Duodenal mucosa (tissue), 2 donors: ENCODE data around the gene GCNT4.

Experiments
- H3K27ac ChIP-seq: one replicate; pipeline ENCODE4 v1.7.0; 2013; ENCODE audit warnings: low read depth, low read length
- H3K27me3 ChIP-seq, 2 donors: one replicate each; pipeline ENCODE4 v1.7.0; 2013; ENCODE audit warnings: low read length in 2 of 2, control low read depth in 1 of 2; ENCODE audit not compliant: insufficient read depth in 2 of 2, control insufficient read depth in 1 of 2
- H3K36me3 ChIP-seq, 2 donors: one replicate each; pipeline ENCODE4 v1.7.0; 2013; ENCODE audit warnings: low read length in 2 of 2, control low read depth in 1 of 2; ENCODE audit not compliant: insufficient read depth in 2 of 2, control insufficient read depth in 1 of 2
- H3K4me1 ChIP-seq, 2 donors: one replicate each; pipeline ENCODE4 v1.7.0; 2013; ENCODE audit warnings: low read length in 2 of 2, control low read depth in 1 of 2; ENCODE audit not compliant: insufficient read depth in 2 of 2, control insufficient read depth in 1 of 2
- H3K4me3 ChIP-seq, 2 donors: one replicate each; pipeline ENCODE4 v1.7.0; 2013; ENCODE audit warnings: low read length in 2 of 2, low read depth in 1 of 2
- H3K9ac ChIP-seq, 2 donors: one replicate each; pipeline ENCODE4 v1.7.0; 2013; ENCODE audit warnings: low read length in 2 of 2, low read depth in 1 of 2
- H3K9me3 ChIP-seq, 2 donors: one replicate each; pipeline ENCODE4 v1.7.0; 2013; ENCODE audit warnings: low read length in 2 of 2, control low read depth in 1 of 2; ENCODE audit not compliant: control insufficient read depth in 1 of 2

Gene GCNT4

GRCh38 chr5:75020016-75020656 is 32.2 kb downstream of the GCNT4 start:
- no peak overlapping the region for H3K4me3 ChIP-seq
- no peak overlapping the region for H3K27ac ChIP-seq
- H3K27me3 ChIP-seq = no peaks in the 10 kb centered on the region
- no peak overlapping the region for H3K9ac ChIP-seq
- no peaks in the 10 kb centered on the region for H3K36me3 ChIP-seq
- no peaks in the 10 kb centered on the region for H3K9me3 ChIP-seq
- H3K4me1 ChIP-seq = peaks cover 0 to 9% of the 10 kb centered on the region in 2 donors

GRCh38 chr5:75018805-75019587 is 33.4 kb downstream of the GCNT4 start:
- Histone ChIP-seq H3K27ac (no peak overlapping the region), H3K27me3 (no peaks in the 10 kb centered on the region), H3K9ac (no peak overlapping the region), H3K36me3 (no peaks in the 10 kb centered on the region), H3K4me1 (peaks cover 0 to 9% of the 10 kb centered on the region in 2 donors), H3K4me3 (no peak overlapping the region), H3K9me3 (no peaks in the 10 kb centered on the region)

DNA sequence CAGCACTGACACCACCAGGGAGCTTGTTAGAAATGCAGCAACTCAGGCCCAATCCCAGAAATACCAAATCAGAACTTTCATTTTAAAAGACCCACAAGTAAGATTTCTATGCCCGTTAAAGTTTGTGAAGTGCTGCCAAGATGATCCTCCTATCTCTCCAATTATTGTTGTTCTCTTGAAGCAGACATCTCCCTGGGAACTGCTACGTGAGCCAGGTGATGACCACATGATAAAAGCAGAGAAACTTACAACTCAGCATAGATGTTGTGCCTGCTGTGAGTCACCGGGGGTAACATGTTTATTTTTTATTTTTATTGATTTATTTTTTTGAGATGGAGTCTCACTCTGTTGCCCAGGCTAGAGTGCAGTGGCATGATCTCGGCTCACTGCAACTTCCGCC is 34.4 kb downstream of the GCNT4 start:
- H3K9ac ChIP-seq = no peak overlapping the region
- H3K4me1 ChIP-seq = peaks cover 0 to 3% of the 10 kb centered on the region in 2 donors
- no peak overlapping the region for H3K27ac ChIP-seq

DNA sequence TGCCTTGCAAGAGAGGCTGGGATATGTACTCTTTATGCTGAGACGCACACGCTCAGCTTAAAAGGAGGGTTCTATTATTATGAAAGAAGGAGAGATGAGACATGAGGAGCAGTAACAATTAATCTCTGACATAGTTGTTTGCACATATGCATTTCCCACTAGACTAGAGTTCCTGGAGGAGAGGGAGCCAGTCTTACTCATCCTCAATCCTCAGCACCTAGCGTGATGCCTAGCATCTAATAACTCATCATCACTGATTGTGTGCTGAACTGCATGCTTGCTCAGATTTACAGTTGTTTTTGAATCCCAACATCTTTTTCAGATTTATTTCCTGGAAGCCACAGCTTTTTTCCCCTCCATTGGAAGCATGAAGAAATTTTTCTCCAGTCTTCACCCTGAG is 35.5 kb downstream of the GCNT4 start:
- H3K9ac ChIP-seq = no peak overlapping the region
- no peaks in the 10 kb centered on the region for H3K27me3 ChIP-seq
- no peaks in the 10 kb centered on the region for H3K9me3 ChIP-seq
- H3K36me3 ChIP-seq = no peaks in the 10 kb centered on the region
- H3K27ac ChIP-seq = no peak overlapping the region
- no peaks in the 10 kb centered on the region for H3K4me1 ChIP-seq
- H3K4me3 ChIP-seq = no peak overlapping the region

More for the DNA sequence above, 34.4 kb downstream of the GCNT4 start:
- Histone ChIP-seq H3K9me3 (no peaks in the 10 kb centered on the region), H3K27me3 (no peaks in the 10 kb centered on the region), H3K4me3 (no peak overlapping the region), H3K36me3 (no peaks in the 10 kb centered on the region)

DNA sequence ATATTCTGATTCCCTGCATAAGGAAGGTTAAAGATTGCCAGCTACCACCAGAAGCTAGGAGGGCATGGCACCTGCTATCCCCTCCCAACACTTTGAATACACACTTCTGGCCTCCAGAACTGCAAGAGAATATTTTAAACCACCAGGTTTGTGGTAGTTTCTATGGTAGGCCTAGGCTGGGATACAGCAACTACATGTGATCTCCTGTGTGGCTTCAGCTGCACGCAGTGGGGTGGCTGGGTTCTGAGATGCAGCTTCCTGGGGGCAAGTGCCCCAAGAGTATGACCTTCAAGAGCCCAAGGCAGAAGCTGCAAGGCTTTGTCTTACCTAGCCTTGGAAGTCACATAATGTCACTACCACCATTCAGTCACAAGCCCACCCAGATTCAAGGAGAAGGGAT is 39.6 kb downstream of the GCNT4 start:
- no peak overlapping the region for H3K4me3 ChIP-seq
- no peak overlapping the region for H3K27ac ChIP-seq
- no peaks in the 10 kb centered on the region for H3K4me1 ChIP-seq
- no peak overlapping the region for H3K9ac ChIP-seq
- H3K36me3 ChIP-seq = no peaks in the 10 kb centered on the region
- H3K9me3 ChIP-seq = no peaks in the 10 kb centered on the region
- H3K27me3 ChIP-seq = no peaks in the 10 kb centered on the region

DNA sequence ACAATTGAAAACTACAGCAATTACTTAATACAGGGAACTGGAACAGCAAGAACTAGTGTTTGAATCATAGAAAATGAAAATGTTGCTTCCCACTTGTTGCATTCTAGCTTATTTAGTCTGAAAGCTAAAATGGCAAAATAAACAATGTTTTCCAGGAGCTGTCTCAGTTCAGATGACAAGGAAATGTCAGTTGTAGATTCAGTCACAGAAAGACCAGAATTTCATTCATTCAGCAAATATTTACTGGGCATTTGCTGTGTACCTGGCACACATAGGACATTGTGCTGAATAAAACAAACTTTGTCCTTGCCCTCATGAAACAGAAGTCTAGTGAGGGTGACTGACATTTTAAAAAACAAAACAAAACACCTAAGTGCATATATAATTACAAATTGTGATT is 41.5 kb downstream of the GCNT4 start:
- Histone ChIP-seq H3K9ac (no peak overlapping the region), H3K27me3 (no peaks in the 10 kb centered on the region), H3K9me3 (no peaks in the 10 kb centered on the region), H3K27ac (no peak overlapping the region), H3K4me1 (no peaks in the 10 kb centered on the region), H3K4me3 (no peak overlapping the region), H3K36me3 (no peaks in the 10 kb centered on the region)

DNA sequence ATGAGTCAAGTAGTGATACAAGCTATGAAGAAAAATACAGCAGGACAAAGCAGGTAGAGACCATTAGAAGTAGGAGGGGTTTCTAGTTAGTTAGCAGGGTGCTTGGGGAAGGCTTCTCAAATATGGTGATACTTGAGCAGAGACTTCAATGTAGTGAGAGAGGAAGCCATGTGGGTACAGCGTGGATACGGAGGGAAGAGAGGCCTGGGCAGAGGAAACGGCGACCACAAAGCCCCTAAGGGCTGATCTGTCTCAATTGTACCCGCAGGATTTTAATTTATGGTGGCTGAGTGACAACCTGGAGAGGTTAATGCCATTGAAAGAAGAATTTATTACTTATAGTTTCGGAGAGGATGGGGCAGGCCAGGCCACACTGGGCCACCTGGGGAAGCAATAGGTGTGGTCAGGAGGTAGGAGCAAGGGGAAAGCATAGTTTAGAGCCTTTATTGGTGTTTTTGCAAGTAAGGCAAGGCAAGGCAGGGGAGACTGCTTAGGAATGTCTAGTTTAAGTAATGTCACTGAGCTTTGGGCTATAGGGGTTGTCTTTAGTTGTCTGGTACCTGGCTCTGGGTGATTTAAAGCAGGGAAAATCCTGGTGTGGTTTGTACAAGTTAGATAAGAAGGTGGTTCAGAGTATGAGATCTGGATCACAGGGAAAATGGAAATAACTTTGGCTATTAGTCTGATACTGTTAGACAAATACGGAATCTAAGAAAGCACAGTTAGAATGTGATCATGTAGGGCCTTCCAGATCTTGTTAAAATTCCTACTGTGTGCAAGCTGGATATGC is 42.6 kb downstream of the GCNT4 start:
- Histone ChIP-seq H3K27ac (no peak overlapping the region), H3K4me3 (no peak overlapping the region), H3K9ac (no peak overlapping the region), H3K4me1 (no peaks in the 10 kb centered on the region), H3K27me3 (no peaks in the 10 kb centered on the region), H3K36me3 (no peaks in the 10 kb centered on the region), H3K9me3 (peaks cover 0 to 5% of the 10 kb centered on the region in 2 donors)

DNA sequence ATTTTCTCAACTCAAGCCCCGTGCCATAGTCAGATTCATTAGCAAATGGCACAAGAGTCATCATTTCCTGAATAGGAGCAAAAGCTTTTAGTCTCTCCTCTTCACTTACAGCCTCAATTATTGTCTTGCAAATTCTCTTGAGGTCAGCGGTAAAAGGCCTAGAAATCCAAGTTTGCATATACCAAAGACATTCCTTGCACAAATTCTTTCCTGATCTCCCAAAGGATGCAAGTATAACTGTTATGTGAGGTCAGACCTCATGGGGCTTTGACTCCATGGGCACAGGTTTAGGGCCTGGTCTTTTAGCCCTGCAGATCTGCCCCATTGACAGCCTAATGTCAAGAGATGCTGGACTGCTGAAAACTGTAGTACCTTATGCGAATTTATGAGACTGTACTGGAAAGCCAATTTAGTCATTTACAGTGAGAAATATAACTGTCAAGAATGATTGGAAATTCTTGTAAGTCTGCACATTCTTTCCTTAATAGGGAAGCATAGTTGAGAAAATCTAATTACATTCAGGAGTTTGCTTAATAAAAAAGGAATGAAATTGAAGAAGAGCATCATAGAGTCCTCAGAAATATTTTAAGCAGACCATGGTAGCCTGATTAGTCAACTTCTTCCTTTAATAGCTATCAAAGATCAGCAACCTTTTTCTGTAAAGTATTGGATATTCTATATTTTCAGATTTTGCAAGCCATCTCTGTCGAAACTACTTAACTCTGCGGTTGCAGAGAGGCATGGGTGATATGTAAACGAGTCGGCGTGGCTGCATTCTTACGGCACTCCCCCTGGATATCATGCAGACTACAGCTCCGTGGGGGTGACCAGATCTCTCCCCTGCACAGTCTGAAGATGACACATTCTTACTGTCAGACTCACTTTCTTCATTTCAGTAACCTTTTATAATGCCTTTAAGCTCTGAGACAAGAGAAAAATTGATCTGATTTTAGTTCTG is 45.2 kb downstream of the GCNT4 start:
- H3K4me1 ChIP-seq = no peaks in the 10 kb centered on the region
- no peak overlapping the region for H3K4me3 ChIP-seq
- no peaks in the 10 kb centered on the region for H3K36me3 ChIP-seq
- peaks cover 0 to 5% of the 10 kb centered on the region in 2 donors for H3K9me3 ChIP-seq
- no peak overlapping the region for H3K27ac ChIP-seq
- no peaks in the 10 kb centered on the region for H3K27me3 ChIP-seq
- H3K9ac ChIP-seq = no peak overlapping the region

- Histone ChIP-seq H3K4me1 (no peaks in the 10 kb centered on the region), H3K4me3 (no peak overlapping the region), H3K9me3 (peaks cover 0 to 5% of the 10 kb centered on the region in 2 donors), H3K27me3 (no peaks in the 10 kb centered on the region), H3K9ac (no peak overlapping the region), H3K27ac (no peak overlapping the region), H3K36me3 (no peaks in the 10 kb centered on the region)
These were observed 46.8 kb downstream of the GCNT4 start for GRCh38 chr5:75005561-75005960.
